ENCODE measurements around the gene SRSF7. TPM values are rescaled to one million over a fixed set of nuclear protein-coding genes. Genes with fewer than 3 reads are reported as not detected.

Gene SRSF7
- total and polyA plus RNA-seq, 4 donors = 95.1 to 155 (median 130) TPM

GRCh38 chr2:38702413-38702812 lies 48.7 kb downstream of the SRSF7 start:
- DNase-seq (no peak), ATAC-seq (ENCODE audit: insufficient read depth, low FRiP score) (no peak)
- H3K4me1 ChIP-seq (ENCODE audit: control insufficient read depth in 5 of 5, insufficient read depth in 5 of 5, low read length in 5 of 5) = no peaks in the 10 kb centered on the region
- H3K27me3 ChIP-seq (ENCODE audit: control insufficient read depth in 3 of 3, insufficient read depth in 3 of 3, low read length in 2 of 3) = no peaks in the 10 kb centered on the region
- H3K27ac ChIP-seq (ENCODE audit: low read depth in 1 of 2, low read length in 1 of 2) = no peak overlapping the region
- 81 to 96% methylated on average over 1 of the region's 1 CpG for WGBS, 2 donors
- peaks cover 0 to 4% (median 1%) of the 10 kb centered on the region in 4 donors for H3K36me3 ChIP-seq (ENCODE audit: control insufficient read depth in 4 of 4, insufficient read depth in 4 of 4, low read length in 4 of 4)
- H3K4me3 ChIP-seq = no peak overlapping the region
- H3K9me3 ChIP-seq (ENCODE audit: control insufficient read depth in 4 of 4, insufficient read depth in 3 of 4, low read length in 3 of 4) = no peaks in the 10 kb centered on the region
- TF ChIP-seq CTCF (IDR thresholded peaks at IDR 0.05; ENCODE audit: control extremely low read depth, extremely low read depth) = no peak
- H3K9ac ChIP-seq (ENCODE audit: insufficient read depth in 1 of 2, low read length in 2 of 2) = no peak overlapping the region

- H3K9me3 ChIP-seq (ENCODE audit: control insufficient read depth in 4 of 4, insufficient read depth in 3 of 4, low read length in 3 of 4) = no peaks in the 10 kb centered on the region
- no peak for TF ChIP-seq CTCF (IDR thresholded peaks at IDR 0.05; ENCODE audit: control extremely low read depth, extremely low read depth)
- H3K9ac ChIP-seq (ENCODE audit: insufficient read depth in 1 of 2, low read length in 2 of 2) = no peak overlapping the region
- DNase-seq (no peak), ATAC-seq (ENCODE audit: insufficient read depth, low FRiP score) (no peak)
- H3K4me3 ChIP-seq = no peak overlapping the region
- peaks cover 0 to 4% (median 1%) of the 10 kb centered on the region in 4 donors for H3K36me3 ChIP-seq (ENCODE audit: control insufficient read depth in 4 of 4, insufficient read depth in 4 of 4, low read length in 4 of 4)
- H3K4me1 ChIP-seq (ENCODE audit: control insufficient read depth in 5 of 5, insufficient read depth in 5 of 5, low read length in 5 of 5) = no peaks in the 10 kb centered on the region
- 93 to 99% methylated on average over 4 of the region's 4 CpGs for WGBS, 2 donors
- no peak overlapping the region for H3K27ac ChIP-seq (ENCODE audit: low read depth in 1 of 2, low read length in 1 of 2)
- no peaks in the 10 kb centered on the region for H3K27me3 ChIP-seq (ENCODE audit: control insufficient read depth in 3 of 3, insufficient read depth in 3 of 3, low read length in 2 of 3)
Measured at GRCh38 chr2:38701542-38701941, 49.6 kb downstream of the SRSF7 start.

- Histone ChIP-seq H3K9ac (ENCODE audit: insufficient read depth in 1 of 2, low read length in 2 of 2) (no peak overlapping the region), H3K27me3 (ENCODE audit: control insufficient read depth in 3 of 3, insufficient read depth in 3 of 3, low read length in 2 of 3) (no peaks in the 10 kb centered on the region), H3K27ac (ENCODE audit: low read depth in 1 of 2, low read length in 1 of 2) (no peak overlapping the region), H3K9me3 (ENCODE audit: control insufficient read depth in 4 of 4, insufficient read depth in 3 of 4, low read length in 3 of 4) (no peaks in the 10 kb centered on the region), H3K4me1 (ENCODE audit: control insufficient read depth in 5 of 5, insufficient read depth in 5 of 5, low read length in 5 of 5) (no peaks in the 10 kb centered on the region), H3K36me3 (ENCODE audit: control insufficient read depth in 4 of 4, insufficient read depth in 4 of 4, low read length in 4 of 4) (peaks cover 0 to 4% (median 1%) of the 10 kb centered on the region in 4 donors), H3K4me3 (no peak overlapping the region)
- DNase-seq (no peak), ATAC-seq (ENCODE audit: insufficient read depth, low FRiP score) (no peak)
- TF ChIP-seq CTCF (IDR thresholded peaks at IDR 0.05; ENCODE audit: control extremely low read depth, extremely low read depth) = no peak
Measured at GRCh38 chr2:38700881-38701458, 50.2 kb downstream of the SRSF7 start.
